Left forelimb (tissue), 1 donor: Measurements from ENCODE around the gene MSMB.
"Not testable (repeated sequence)": the region's sequence is repeated elsewhere in the genome, so short reads cannot be mapped to it uniquely, and the experiment has no call there.

Experiments
- DNase-seq: peaks from one replicate; pipeline ENCODE4 v3.0.0-alpha.2; 2018; ENCODE audit warnings: low spot score

Gene MSMB, protein sequence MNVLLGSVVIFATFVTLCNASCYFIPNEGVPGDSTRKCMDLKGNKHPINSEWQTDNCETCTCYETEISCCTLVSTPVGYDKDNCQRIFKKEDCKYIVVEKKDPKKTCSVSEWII

DNA sequence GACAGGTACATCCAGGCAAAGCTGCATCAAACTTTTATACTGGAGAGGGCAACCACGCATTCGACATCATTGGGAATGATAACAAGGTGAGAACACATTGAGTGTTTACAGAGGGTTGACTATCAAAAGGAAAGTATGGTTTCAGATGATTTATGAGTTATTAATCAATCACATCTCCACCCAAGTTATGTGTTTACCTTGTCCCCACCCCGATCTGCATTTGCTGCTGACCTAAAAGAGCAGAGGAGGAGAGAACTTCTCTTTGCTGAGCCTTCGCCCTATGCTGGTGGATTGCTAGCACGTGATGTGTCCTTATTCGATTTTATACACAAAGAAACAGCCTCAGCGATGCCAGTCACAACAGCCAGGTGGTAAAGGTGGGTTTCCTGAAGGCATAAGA, at the start of gene MSMB:
TSS of gene MSMB (minus strand) at position 9 of the 400 bp plus-strand sequence. CDS start 32 bp downstream, outside the sequence.
- DNase-seq = no peak

DNA sequence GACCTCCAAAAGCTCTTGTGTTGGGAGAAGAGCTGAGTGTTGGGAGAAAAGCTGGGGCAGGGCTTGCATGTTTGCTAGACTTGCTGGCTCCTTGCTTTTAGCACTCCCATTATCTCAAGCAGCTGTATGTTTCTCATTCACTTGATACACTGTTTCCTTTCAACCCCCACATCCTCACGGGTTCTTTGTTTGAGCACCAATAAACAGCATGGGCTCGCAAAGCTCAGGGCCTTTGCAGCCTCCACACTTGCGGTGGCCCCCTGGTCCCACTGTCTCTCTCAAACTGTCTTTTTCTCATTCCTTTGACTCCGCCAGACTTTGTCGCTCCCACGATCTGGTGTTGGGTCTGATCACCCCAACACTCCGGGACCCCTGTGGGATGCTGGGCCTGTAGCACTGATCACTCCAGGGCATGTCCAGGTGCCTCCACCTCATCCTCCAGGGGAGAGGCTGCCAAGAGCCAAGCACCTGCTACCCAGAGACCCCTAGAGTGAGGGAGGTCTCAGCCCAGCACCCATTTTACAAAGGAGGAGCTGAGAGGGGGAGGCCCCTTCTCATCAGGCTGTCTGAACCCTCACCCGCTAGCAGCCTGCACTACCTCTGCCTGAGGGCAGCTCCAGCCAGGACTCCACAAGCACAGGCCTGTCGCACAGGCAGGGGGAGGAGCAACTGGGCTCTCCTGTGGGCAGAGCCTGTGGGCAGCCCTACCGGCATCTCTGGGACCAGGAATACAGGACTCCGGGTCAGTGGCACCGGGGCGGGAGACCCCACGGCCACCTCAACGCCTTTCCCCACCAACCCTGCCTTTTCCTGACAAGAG, 49.1 kb upstream of the MSMB start:
- no peak for DNase-seq

DNA sequence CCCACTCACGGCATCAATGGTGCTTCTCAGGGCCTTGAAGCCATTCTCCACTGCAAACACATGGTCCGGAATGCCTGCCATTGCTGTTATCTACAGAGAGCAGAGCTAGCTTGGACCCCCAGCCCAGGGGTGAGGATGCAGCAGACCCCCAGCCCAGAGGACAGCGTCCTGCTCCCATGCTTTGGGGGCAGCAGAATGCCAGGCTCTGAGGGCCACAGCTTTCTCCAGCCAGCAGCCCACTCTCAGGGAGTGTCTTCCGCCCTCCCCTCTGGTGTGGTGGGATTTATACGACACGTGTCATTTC, 48.1 kb upstream of the MSMB start:
- DNase-seq = no peak

DNA sequence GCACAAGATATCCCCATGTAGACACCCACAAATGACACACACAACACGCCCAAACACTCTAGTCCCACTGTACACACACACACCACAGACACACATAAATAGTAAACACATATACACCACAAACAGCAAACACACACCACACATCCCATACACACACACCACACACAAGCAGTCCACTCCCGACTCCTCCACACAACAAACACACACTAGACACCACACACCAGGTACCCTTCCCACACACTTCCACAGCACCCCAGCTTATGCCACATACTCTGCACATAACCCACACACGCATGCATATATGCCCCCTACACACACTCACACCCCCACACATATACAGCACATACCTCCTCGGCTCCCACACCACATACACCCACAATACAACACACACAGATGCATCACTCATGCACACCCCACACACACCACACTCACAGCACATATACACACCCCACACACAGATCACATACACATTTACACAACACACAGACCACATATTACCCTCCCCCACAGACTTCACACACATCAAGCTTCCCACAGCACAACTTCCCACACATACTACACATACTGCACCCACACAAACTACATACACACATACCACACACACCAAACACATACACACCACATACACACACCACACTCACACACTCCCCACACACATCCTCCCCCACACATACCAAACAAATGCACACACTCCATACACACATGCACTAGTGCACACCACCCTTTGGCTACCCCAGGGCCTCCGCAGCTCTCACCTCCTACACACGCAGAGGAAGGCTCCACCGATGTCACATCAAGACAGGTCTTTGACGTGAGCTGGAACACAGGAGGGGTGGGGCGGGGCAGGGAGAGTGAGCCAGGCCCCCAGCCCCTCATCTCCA, 47.5 kb upstream of the MSMB start:
- not testable (repeated sequence) for DNase-seq

DNA sequence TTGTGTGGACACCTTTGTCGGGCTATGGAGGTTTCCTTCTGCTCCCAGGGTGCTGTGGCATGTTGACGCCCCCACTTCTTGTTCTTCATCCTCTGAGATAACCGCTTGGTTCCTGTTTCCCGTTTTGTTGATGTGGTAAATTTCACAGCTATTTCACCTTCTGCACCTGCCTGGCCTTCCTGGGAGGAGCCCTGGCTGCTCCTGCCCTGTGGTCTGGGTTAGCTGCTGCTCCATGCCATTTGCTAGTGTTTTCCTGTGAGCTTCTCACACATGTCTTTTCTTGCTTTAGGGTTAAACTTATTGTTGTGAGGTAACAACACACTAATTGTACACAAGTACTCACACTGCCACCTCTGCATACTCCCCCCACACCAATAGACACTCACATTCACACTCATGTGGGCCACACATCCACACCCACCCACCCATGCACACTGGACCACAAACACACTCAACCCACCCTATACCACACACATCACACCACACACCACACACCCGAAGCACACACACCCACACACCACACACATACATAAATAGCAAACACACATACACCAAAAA, 46.5 kb upstream of the MSMB start:
- no peak for DNase-seq

DNA sequence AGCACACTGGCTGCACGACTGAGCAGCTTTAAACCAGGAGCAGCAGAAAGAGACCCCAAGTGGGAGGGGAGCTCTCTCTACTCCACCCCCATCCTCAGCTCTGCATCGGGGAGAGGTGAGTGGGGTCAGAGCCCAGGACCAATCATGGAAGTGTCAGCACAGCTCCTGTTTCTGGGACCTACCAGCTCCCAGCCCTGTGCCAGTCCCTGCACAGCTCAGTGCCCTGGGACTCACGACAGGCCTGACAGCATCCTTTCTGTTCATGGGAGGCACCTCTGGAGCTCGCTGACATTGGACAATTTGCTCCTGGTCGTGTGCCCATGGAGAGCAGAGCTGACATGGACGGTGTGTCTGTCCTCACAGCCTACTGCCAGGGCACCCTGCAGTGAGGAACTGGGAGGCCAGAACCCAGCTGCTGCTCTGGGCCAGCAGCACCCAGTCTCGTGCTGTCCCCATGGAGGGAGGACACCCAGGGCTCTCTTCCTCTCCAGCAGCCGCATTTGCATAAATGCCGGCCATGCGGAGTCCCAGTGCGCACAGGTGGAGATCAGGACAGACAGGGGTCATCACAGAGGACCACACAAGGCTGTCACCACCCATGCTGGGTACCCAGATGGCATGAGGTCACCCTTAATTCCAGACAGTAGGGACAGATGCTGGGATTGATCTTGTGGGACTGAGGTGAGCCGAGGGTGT, 45.9 kb upstream of the MSMB start:
- DNase-seq = no peak

DNA sequence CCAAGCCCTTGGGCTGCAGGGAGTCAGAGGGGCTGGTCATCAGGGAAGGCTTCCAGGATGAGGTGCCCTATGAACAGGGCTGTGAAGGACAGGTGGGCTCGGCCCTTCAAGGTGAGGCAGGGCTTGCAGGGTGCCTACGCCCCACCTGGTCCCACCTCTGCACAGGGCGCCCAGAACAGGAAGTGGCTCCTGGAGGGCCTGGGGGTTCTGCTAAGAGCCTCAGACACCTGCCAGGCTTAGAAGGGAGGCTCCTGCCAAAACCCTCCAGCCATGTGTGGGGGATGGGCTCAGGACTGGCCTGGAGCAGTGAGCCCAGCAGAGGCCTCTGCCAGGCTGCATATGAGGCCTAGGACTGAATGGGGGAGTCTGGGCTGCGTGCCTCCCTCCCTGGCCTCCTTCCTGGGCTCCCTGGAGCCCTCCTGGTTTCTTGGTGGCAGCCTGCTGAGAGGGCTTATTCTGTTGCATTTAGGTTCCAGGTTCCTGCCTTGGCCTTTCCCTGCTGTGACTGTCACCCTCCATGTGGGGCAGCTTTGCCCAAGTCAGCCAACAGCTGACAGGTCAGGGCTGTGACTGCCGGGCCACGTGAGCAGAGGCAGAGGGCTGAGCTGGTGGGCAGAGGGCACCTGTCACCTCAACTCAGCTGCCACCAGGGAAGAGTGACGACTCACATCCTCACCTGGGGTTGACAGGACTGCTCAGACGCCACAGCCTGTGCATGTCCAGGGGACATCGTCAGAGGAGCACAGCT, 45.2 kb upstream of the MSMB start:
- no peak for DNase-seq

DNA sequence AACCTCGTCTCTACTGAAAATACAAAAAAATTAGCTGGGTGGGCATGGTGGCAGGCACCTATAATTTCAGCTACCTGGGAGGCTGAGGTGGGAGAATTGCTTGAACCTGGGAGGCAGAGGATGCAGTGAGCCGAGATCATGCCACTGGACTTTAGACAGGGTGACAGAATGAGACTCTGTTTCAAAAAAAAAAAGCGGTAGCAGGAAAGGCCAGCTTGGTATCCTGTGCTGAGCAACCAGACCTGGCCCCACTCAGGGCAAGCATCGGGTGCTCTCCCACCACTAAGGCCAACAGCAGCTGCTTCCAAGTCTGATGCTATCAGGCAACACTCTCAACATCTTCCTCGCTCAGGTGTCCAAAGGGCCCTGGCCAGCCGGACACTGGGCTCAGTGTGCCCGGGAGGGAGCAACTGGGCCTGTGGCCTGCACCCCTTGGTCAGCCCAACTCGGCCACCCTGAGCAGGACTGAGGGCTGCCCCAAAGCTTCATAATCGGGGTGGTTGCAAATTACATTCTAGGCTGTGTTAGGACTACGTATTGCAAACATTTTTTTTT, 44.3 kb upstream of the MSMB start:
- DNase-seq = no peak

DNA sequence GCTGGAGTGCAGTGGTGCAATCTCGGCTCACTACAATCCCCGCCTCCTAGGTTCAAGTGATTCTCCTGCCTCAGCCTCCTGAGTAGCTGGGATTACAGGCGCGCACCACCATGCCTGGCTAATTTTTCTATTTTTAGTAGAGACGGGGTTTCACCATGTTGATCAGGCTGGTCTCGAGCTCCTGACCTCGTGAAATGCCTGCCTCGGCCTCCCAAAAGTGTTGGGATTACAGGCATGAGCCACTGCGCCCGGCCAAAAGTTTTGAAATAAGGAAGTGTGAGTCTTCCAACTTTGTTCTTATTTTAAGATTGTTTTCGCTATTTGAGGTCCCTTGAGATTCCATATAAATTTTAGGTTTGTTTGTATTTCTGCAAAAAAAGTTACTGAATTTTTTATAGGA, 41.3 kb upstream of the MSMB start:
- not testable (repeated sequence) for DNase-seq

DNA sequence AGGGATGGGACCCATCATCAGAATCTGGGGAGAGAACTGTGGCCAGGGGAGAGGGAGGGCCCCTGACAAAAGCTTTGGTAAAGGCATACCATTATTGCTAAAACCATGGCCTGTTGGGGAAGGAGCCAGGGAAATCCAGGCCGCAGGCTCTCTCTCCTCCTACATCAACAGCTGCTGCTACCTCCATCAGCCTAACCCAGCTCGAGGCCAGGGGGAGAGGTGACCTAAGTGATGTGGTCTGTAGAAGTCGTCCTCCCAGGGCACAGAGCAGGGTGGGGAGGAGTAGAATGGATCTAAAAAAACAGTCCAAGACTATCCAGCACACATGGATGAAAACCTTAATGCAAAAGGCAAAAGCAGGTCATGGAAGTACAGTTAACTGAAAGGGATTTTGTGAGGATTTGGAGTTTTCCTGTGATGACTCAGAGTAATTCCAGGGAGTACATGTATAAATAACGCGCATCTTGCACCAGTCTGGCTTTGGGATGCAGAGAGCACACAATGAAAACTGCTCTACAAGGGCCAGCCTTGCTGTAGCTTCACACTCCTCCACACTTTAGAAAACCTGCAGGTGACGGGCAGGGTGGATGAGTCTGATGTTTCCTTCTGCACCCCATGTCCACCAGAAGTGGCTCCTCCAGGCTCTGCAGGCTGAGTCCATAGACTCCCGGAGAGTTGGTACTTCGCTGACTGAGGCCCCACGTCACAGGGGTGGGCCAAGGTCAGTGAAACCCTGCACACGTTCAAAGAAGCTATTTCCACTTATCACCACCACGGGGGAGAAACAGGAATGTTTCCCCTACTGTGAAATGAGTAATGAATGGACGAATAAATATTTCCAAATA, 38.5 kb upstream of the MSMB start:
- DNase-seq = no peak

DNA sequence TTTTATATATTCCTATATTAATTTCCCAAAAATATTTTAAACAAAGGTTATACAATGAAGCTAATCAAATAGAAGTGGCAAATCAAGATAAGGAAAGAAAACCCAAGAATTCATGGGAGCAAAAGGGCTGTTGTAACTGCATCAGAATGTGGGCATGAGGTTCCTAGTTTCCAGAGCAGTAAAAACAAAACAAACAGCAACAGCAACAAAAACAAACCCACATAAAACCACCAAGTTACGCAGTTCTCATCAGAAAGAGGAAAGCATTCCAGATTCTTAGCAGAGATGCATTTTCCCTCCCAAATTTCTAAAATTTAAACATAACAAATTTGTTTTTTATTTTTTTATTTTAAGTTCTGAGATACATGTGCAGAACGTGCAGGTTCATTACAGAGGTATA, 34.8 kb upstream of the MSMB start:
- no peak for DNase-seq

DNA sequence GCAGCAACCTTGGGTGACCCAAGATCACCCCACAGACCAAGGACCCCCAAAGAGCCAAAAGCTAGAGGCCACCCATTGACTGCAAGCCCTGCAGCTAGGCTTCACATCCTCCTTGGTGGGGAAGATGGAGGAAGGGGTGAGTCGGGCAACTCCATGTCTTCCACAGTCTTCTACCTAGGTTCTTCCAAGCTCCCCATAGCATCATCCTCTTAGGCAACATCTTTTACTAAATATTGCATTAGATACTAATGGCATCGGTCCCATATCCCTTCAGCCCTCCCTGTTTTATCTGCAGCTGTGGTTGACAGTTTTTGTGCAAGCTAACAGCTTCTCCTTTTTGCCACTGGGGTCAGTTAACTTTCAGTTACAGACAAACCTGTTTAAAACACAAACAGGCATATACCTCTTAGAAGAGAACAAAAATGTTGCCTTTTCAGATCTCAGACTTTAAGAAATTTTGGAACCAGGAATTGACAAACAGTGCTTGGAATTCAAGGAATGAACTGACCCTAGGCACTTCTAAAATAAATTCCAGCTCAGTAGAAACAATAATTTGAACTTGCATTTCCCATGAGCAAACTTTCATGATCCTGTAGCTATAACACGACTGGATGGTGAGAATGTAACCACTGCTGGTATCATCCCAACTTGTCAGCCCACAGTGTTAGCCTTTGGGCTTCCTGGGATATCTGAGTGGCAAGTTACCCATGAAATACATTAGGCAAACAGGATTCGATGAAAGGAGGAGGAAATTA, 33.9 kb upstream of the MSMB start:
- DNase-seq = no peak

DNA sequence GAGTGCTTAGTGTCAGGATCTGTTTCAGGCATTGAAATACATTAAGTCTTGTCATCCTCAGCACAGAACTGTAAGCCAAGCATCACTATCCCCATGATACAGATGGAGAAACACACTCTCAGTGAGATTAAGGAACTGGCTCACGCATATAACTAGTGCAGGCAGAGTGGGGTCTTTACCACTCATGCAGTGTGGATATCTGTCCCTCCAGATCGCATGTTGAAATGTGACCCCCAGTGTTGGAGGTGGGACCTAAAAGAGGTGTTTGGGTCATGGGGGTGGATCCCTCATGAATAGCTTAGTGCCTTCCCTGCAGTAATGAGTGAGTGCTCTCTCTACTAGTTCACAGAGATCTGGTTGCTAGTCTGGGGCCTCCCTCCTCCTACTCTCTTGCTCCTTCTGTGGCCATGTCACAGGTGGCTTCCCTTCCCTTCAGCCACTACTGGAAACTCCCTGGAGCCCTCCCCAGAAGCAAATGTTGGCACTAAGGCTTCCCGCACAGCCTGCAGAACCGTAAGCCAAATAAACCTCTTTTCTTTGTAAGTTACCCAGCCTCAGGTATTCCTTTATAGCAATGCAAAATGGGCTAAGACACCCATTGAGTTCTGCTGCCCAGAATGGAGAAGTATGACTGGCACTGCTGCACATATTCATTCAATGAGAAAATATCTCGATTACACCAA, 31.8 kb upstream of the MSMB start:
- DNase-seq = no peak

DNA sequence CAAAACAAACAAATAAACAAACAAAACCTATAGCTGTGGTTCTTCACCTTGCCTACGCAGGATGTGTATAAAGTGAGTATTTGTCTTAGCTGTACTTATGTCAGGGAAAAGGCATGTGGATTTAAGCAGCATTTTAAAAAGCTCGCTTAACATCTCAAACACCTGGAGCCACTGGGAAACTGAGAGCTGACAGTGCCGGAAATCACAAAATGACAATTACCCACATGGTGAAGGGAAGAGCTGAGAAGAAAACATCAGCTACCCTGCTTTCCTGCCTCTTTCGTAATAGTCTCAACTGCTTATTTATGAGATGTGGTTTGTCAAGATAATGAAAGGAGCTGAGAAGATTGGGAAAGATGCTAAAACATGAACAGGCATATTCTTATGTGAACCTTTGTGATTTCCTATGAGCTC, 31.1 kb upstream of the MSMB start:
- DNase-seq = no peak

DNA sequence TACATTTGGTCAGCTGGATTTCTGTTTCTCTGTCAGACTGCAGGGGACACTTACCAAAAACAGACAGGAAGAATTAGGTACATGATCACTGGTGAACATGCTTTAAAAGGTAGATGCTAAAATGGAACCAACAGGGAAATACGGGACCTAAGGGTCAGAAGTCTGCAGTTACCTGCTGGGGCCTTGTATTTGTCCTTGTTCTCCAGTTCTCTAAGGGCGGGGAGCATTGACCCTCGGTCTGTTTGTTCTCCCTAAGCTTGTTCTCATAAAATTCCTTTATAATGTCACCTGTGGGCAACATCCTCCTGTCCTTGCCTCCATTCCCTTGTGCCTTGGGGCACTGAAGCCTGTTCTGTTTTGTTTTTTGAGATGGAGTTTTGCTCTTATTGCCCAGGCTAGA, 29.8 kb upstream of the MSMB start:
- DNase-seq = no peak

DNA sequence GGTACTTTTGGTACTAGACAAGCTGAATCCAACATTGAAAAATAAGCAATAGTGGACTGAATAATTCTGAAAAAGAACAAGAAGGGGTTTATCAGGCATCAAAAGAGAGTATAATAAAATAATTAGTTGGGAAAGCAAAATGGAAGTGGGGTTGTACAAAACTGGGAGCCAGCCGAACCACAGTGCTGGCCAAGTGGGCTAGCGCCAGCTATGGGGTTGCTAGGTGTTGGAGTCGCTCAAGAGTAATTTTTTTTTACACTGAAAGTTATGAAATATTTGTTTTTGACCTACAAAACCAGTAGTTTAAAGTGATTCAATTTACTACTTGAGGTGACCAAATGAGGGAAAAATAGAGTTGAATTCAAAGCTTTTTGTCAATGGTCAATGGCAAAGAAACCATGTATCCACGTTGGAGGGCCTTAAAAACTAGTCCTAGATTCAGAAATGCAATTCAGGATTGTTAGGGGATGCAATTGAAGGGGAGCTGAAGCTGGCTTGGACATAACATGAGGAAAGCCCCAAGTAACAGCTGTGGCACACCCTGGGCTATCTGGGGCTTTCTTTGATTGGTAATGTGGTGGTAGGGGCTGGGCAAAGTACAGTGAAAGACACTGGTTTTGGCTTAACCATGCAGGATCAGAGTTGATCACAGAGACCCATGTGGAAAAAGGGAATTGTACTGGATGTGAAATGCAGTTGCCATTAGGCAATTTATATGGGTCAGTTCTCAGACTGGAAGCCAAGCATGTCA, 28.3 kb upstream of the MSMB start:
- no peak for DNase-seq

DNA sequence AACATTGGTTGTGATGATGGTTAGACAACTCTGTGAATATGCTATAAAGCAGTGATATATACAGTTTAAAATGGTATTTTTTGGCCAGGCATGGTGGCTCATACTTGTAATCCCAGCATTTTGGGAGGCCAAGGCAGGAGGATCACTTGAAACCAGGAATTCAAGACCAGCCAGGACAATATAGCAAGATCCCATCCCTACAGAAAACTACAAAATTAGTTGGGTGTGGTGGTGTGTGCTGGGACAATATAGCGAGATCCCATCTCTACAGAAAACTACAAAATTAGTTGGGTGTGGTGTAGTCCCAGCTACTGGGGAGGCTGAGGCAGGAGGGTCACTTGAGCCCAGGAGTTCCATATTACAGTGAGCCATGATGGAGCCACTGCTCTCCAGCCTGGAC, 27.5 kb upstream of the MSMB start:
- no peak for DNase-seq

DNA sequence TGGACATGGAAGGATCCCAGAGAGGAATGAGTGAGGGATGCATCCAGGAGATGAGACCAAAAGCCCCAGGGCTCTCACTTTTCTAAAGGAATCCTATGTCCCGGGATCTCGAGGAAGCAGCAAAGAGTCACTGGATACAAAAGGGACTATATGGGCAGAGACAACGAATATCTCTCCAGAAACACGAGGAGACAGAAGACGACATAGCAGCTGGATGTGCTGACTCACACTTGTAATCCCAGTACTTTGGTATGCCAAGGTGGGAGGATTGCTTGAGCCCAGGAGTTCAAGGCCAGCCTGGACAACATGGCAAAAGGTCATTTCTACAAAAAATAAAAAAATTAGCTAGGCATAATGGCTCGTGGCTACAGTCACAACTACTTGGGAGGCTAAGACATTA, 24.7 kb upstream of the MSMB start:
- no peak for DNase-seq
